K562 (cell line): ENCODE data around the gene EEF1AKMT4. TPM values are rescaled to one million over a fixed set of nuclear protein-coding genes. Genes with fewer than 3 reads are reported as not detected.
A peak's percentile ranks its signal among the peaks of the same experiment; 100 is the strongest.

ENCODE experiments used
- BDP1 ChIP-seq: IDR thresholded peaks from 3 replicates; pipeline ENCODE4 v1.6.1; 2011; ENCODE audit not compliant: insufficient read length, insufficient read depth
- CXXC5 ChIP-seq: fragments of 250-450 bp; sonication (Bioruptor Pico); IDR thresholded peaks from 2 replicates; pipeline ENCODE4 v1.8.0; 2022; ENCODE audit warnings: inconsistent platforms, mild to moderate bottlenecking, moderate library complexity
- EP400 ChIP-seq: fragments of 450-650 bp; IDR thresholded peaks from 2 replicates; pipeline ENCODE4 v1.6.1; 2017; ENCODE audit warnings: antibody characterized with exemption, mild to moderate bottlenecking, moderate library complexity
- FOS ChIP-seq: IDR thresholded peaks from 3 replicates; pipeline ENCODE4 v1.6.1; 2011; ENCODE audit not compliant: insufficient read length; ENCODE audit errors: extremely low read depth
- GTF2E2 ChIP-seq: fragments of 200-800 bp; sonication (Bioruptor generic); IDR thresholded peaks from 2 replicates; pipeline ENCODE4 v1.6.1; 2016; ENCODE audit warnings: missing genetic modification characterization, missing compliant biosample characterization
- KDM4B ChIP-seq, 2 experiments: fragments of 450-650 bp in 1 of 2; sonication (generic) in 1 of 2; IDR thresholded peaks; 2 replicates each; pipeline ENCODE4 v1.6.1; 2016 to 2017; ENCODE audit warnings: borderline replicate concordance in 2 of 2, antibody characterized with exemption in 1 of 2, low read depth in 1 of 2, mild to moderate bottlenecking in 1 of 2
- KHSRP ChIP-seq: fragments of 450-650 bp; IDR thresholded peaks from 2 replicates; pipeline ENCODE4 v1.6.1; 2017
- MYC ChIP-seq, 2 experiments: fragments of 250-450 bp in 1 of 2; sonication (Bioruptor Pico) in 1 of 2; IDR thresholded peaks; 2 replicates each; pipeline versions ENCODE4 v1.5.1 to v1.6.1; 2012 to 2021; ENCODE audit warnings: low read depth in 2 of 2, borderline replicate concordance in 1 of 2, improper control_type of control experiment in 1 of 2, low read length in 1 of 2, mild to moderate bottlenecking in 1 of 2, moderate library complexity in 1 of 2
- NR2C1 ChIP-seq, 2 experiments: fragments of 450-650 bp; IDR thresholded peaks; 2 replicates each; pipeline ENCODE4 v1.6.1; 2017; ENCODE audit warnings: mild to moderate bottlenecking in 2 of 2, antibody characterized with exemption in 1 of 2, inconsistent platforms in 1 of 2, missing compliant biosample characterization in 1 of 2, missing genetic modification characterization in 1 of 2
- RBFOX2 ChIP-seq: fragments of 200-400 bp; formaldehyde crosslinking; IDR thresholded peaks from 2 replicates; pipeline ENCODE4 v1.6.1; 2017; ENCODE audit warnings: low read depth, mild to moderate bottlenecking, low read length, moderate library complexity
- SMAD4 ChIP-seq: fragments of 250-450 bp; sonication (Bioruptor Pico); conservative IDR thresholded peaks from 2 replicates; pipeline ENCODE4 v1.8.0; 2021; ENCODE audit warnings: inconsistent platforms, mild to moderate bottlenecking, moderate library complexity
- SRSF7 ChIP-seq: fragments of 200-400 bp; formaldehyde crosslinking; optimal IDR thresholded peaks from 2 replicates; pipeline ENCODE3; 2017; ENCODE audit warnings: mild to moderate bottlenecking, low read depth, low read length
- ZBED1 ChIP-seq: IDR thresholded peaks from 2 replicates; pipeline ENCODE4 v1.6.1; 2014
- ZNF274 ChIP-seq: IDR thresholded peaks from 2 replicates; pipeline ENCODE4 v1.6.1; 2011; ENCODE audit warnings: low read depth, mild to moderate bottlenecking, low read length, moderate library complexity, borderline replicate concordance
- ZNF318 ChIP-seq, 2 experiments: fragments of 450-650 bp; IDR thresholded peaks; 2 replicates each; pipeline ENCODE4 v1.6.1; 2016; ENCODE audit warnings: mild to moderate bottlenecking in 2 of 2, borderline replicate concordance in 1 of 2, low read depth in 1 of 2, moderate library complexity in 1 of 2
- ZNF436 ChIP-seq: fragments of 250-450, 450-650 bp; sonication (Bioruptor Pico); formaldehyde crosslinking; IDR thresholded peaks from 2 replicates; pipeline ENCODE4 v1.7.0; 2020; ENCODE audit warnings: mild to moderate bottlenecking
- ZNF766 ChIP-seq: fragments of 200-800 bp; sonication (Bioruptor generic); conservative IDR thresholded peaks from 2 replicates; pipeline ENCODE4 v1.6.1; 2016; ENCODE audit warnings: missing genetic modification characterization, missing compliant biosample characterization
- polyA plus RNA-seq, 8 experiments: library from polyadenylated mRNA; depleted of rRNA in 4 of 8; stranded (reverse) in 5 of 8; unstranded in 3 of 8; fragments of >200 nt; fragmentation: Nextera tagmentation in 2 of 8; fragmentation: Illumina TruSeq in 1 of 8; extraction: Ambion mirVana in 2 of 8; extraction: Trizol in 1 of 8; gene quantifications; 2 replicates each; pipeline versions ENCODE4 v1.2.1 to v1.2.3, GENCODE V29; 2011 to 2014; ENCODE audit warnings: inconsistent platforms in 1 of 8, missing spikeins in 1 of 8
- total RNA-seq, 7 experiments: library from RNA; depleted of rRNA in 6 of 7; stranded (reverse); fragments of >200 nt in 6 of 7; fragmentation: Illumina TruSeq in 2 of 7; extraction: Trizol in 2 of 7; gene quantifications; 2 replicates each; pipeline versions ENCODE4 v1.2.1 to v1.2.3, GENCODE V29; 2011 to 2021; ENCODE audit warnings: low replicate concordance in 1 of 7
- TF ChIP-seq, protein P1 (sequence below), 2 experiments: fragments of 450-650 bp; conservative IDR thresholded peaks; 2 replicates each; pipeline ENCODE4 v1.6.1; 2017; ENCODE audit warnings: mild to moderate bottlenecking in 2 of 2, moderate library complexity in 2 of 2

EEF1AKMT4 gene
- total and polyA plus RNA-seq, 9 of the 15 experiments (the other 6 are each of a cell fraction or from before 2014, with no cell fraction given) = 10.3 to 49.4 (median 18.9) TPM

GRCh38 chr3:184259878-184260723 lies 10.6 kb downstream of the EEF1AKMT4 start (continued):
- TF ChIP-seq ZNF436 (CRISPR knock-in tag) (no peak), ZNF318 (IDR thresholded peaks at IDR 0.05; ENCODE audit: borderline replicate concordance in 1 of 2, low read depth in 1 of 2) (no peak), NR2C1 (IDR thresholded peaks at IDR 0.05) (no peak), NR2C1 (tag; IDR thresholded peaks at IDR 0.05) (no peak), CXXC5 (CRISPR knock-in tag) (peak; percentile 65), KDM4B (IDR thresholded peaks at IDR 0.05; ENCODE audit: borderline replicate concordance in 2 of 2, low read depth in 1 of 2) (no peak), RBFOX2 (no peak), ZNF766 (0 out of 2 replicates have a peak, but pooled peaks have one; percentile 50), BDP1 (no peak), EP400 (no peak), MYC (IDR thresholded peaks at IDR 0.05; ENCODE audit: low read depth, low read length) (no peak), MYC (CRISPR knock-in tag; IDR thresholded peaks at IDR 0.05; ENCODE audit: borderline replicate concordance, low read depth) (no peak), ZBED1 (no peak), GTF2E2 (tag) (no peak), ZNF274 (no peak), SMAD4 (0 out of 2 replicates have a peak, but pooled peaks have one; percentile 5), FOS (no peak), KHSRP (no peak), SRSF7 (no peak)
- TF ChIP-seq, protein P1, sequence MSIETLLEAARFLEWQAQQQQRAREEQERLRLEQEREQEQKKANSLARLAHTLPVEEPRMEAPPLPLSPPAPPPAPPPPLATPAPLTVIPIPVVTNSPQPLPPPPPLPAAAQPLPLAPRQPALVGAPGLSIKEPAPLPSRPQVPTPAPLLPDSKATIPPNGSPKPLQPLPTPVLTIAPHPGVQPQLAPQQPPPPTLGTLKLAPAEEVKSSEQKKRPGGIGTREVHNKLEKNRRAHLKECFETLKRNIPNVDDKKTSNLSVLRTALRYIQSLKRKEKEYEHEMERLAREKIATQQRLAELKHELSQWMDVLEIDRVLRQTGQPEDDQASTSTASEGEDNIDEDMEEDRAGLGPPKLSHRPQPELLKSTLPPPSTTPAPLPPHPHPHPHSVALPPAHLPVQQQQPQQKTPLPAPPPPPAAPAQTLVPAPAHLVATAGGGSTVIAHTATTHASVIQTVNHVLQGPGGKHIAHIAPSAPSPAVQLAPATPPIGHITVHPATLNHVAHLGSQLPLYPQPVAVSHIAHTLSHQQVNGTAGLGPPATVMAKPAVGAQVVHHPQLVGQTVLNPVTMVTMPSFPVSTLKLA (conservative IDR thresholded peaks at IDR 0.05) = no peak
